GM18507 (cell line): ENCODE results near the gene ANAPC5.

ENCODE experiments used
- DNase-seq: peaks from one replicate; pipeline ENCODE4 v3.0.0; 2011; ENCODE audit warnings: low read depth; ENCODE audit not compliant: insufficient read length; ENCODE audit errors: extremely low spot score
- FAIRE-seq: peaks from 2 replicates; lab custom pipeline; 2011; peaks lifted over from hg19 to GRCh38; lab: Jason Lieb, UNC

ANAPC5 gene

DNA sequence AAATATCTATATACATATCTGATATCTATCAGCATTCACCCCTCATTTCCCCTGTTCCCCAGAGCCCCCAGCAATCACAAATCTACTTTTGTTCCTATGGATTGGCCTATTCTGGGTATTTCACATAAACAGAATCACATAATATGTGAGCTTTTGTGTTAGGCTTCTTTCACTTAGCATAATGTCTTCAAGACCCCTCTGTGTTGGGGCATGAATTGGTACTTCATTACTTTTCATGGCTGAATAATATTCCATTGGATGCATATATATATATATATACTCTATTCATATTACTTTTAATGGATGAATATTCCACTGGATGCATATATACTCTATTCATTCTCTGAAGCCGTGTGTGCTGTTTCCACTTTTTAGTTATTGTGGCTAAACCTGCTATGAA lies 84.4 kb downstream of the ANAPC5 start:
- FAIRE-seq (no peak), DNase-seq (no peak)

- no peak for FAIRE-seq
- DNase-seq, result no peak
These were observed 87.2 kb downstream of the ANAPC5 start for GRCh38 chr12:121264951-121265515.

DNA sequence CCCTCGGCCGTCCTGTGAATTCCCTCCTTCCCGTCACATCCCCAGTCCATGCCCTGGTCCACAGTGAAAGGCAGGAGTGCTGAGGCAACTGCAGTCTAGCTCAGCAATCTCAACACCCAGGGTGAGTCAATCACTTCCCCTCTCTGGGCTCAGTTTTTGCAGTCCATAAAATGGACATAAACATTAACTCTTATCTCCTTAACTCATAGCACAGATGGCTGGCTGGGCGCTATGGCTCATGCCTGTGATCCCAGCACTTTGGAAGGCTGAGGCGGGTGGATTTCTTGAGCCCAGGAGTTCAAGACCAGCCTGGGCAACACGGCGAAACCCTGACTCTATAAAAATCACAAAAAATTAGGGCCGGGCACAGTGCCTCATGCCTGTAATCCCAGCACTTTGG lies 88.1 kb downstream of the ANAPC5 start:
- no peak for DNase-seq
- no peak for FAIRE-seq

GRCh38 chr12:121263206-121263935 lies 88.8 kb downstream of the ANAPC5 start:
- no peak for DNase-seq
- FAIRE-seq, result no peak

DNA sequence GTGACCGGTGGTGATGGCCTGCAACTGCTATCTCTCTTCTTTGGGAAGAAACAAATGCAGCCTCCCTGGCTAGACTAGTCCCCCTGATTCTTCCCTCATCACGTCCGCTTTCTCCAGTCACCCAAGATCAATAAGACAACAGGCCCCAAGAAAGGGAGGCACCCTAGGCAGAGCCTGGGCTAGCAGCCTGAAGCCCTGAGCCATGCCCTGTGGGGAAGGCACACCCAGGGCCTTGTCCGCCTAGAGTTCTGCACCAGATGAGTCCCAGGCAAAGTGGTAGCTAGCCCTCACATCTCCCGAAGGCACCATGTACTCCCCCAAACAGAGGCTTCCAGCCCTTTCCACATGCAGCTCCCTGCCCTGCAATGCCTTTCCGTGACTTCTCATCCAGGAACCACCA lies 90.8 kb downstream of the ANAPC5 start:
- FAIRE-seq, result no peak

DNA sequence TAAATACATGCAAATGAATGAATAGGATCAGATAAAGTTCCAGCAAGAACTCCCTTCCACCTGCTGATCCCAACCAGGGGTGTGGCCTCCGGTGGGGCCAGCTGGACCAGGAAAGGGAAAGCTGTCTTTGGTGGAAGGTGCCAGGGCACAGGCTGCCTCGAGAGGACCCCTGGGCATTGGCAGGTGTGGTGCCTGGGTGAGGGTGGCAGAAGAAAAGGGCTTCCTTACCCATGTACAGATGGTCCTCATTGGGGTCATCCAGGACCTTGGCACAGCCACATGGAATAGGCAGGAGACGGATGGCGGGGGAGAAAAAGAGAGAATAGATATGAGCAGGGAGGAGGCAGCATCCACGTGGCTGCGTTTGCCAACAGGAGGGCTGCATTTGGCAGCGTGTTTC lies 92.1 kb downstream of the ANAPC5 start:
- no peak for FAIRE-seq
- no peak for DNase-seq

More for the DNA sequence above, 90.8 kb downstream of the ANAPC5 start:
- no peak for DNase-seq

DNA sequence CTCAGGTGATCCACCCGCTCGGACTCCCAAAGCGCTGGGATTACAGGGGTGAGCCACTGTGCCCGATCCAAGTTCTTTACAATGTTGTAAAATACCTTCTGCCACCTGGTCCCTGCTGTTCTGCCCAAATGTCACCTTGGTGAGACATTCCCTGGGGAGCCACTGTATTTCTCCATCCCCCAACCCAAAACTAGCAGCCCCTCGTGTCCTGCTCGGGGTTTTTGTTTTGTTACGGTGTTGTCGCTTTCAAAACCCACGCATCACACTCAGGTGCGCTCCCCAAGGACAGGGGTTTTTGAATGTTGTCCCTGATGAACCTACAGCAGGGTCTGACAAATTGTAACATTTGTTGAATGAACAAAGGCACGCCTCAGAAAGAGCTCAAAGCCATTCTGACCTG lies 93.1 kb downstream of the ANAPC5 start:
- no peak for DNase-seq
- no peak for FAIRE-seq
